Transverse colon (tissue), 4 donors: ENCODE data around the gene ALPP. TPM values are rescaled to one million over a fixed set of nuclear protein-coding genes. Genes with fewer than 3 reads are reported as not detected.

Experiments used
- DNase-seq: peaks from one replicate; pipeline ENCODE4 v3.0.0-alpha.2; 2019
- H3K27ac ChIP-seq, 4 donors: fragments of 200-600 bp; sonication (generic); 2 replicates each; pipeline ENCODE4 v1.5.1; 2016 to 2018; ENCODE audit warnings: inconsistent platforms in 4 of 4
- H3K27me3 ChIP-seq: fragments of 200-600 bp; sonication (generic); 2 replicates; pipeline ENCODE4 v1.5.1; 2017; ENCODE audit warnings: inconsistent platforms
- H3K36me3 ChIP-seq, 4 donors: fragments of 200-600 bp; sonication (generic); 2 replicates each; pipeline ENCODE4 v1.5.1; 2017 to 2019; ENCODE audit warnings: inconsistent platforms in 4 of 4
- H3K4me1 ChIP-seq, 4 donors: fragments of 200-600 bp; sonication (generic); 2 replicates each; pipeline ENCODE4 v1.5.1; 2017 to 2020; ENCODE audit warnings: inconsistent platforms in 4 of 4
- H3K4me3 ChIP-seq, 4 donors: fragments of 200-600 bp; sonication (generic); 1 replicate in 1 of 4; 2 replicates in 3 of 4; pipeline versions ENCODE4 v1.5.1 to v1.6.1; 2017 to 2019; ENCODE audit warnings: inconsistent platforms in 4 of 4
- H3K9me3 ChIP-seq, 2 donors: fragments of 200-600 bp; sonication (generic); 2 replicates each; pipeline ENCODE4 v1.5.1; 2017 to 2019; ENCODE audit warnings: inconsistent platforms in 2 of 2
- EP300 ChIP-seq: sonication (generic); formaldehyde crosslinking; IDR thresholded peaks from one replicate; pipeline ENCODE4 v1.6.1; 2017; ENCODE audit warnings: antibody characterized with exemption, low read depth
- POLR2A ChIP-seq: fragments of 450-650 bp; IDR thresholded peaks from one replicate; pipeline ENCODE4 v1.6.1; 2016; ENCODE audit warnings: antibody characterized with exemption, mild to moderate bottlenecking, moderate library complexity
- POLR2AphosphoS5 ChIP-seq, 3 donors: sonication (generic); formaldehyde crosslinking; IDR thresholded peaks; one replicate each; pipeline ENCODE4 v1.6.1; 2016; ENCODE audit warnings: antibody characterized with exemption in 3 of 3
- WGBS, 2 donors: methylation state at CpG; one replicate each; pipeline ENCODE4 v1.1.5; 2018; ENCODE audit warnings: low coverage in 1 of 2; 5-methylcytosine and 5-hydroxymethylcytosine counted together
- in situ Hi-C, 4 donors: fragments of 200-750 bp; cut with MboI; loops; one replicate each; pipeline versions ENCODE4 v1.15.0 to v1.15.1; 2017; ENCODE audit warnings: low sequenced_read_pairs in 3 of 4, low pct_ligation_motif_present in 1 of 4, low pct_unique_long_range_greater_than_20kb in 1 of 4
- intact Hi-C: fragments of 100-400 bp; cut with DNase I; formaldehyde crosslinking; loops from one replicate; pipeline ENCODE4 v1.15.1; 2023; ENCODE audit warnings: low total_unique reads
- total RNA-seq, 4 donors: library from RNA; depleted of rRNA; stranded (reverse); fragments of >200 nt; gene quantifications; one replicate each; pipeline ENCODE4 v1.1.0, GENCODE V29; 2016
- TF ChIP-seq, protein P1 (sequence below), 5 experiments: fragments of 200-600 bp in 3 of 5; fragments of 450-650 bp in 2 of 5; sonication (generic) in 3 of 5; IDR thresholded peaks; 1 replicate in 2 of 5; 2 replicates in 3 of 5; pipeline ENCODE4 v1.5.1; 2016 to 2017; ENCODE audit warnings: antibody characterized with exemption in 5 of 5, inconsistent platforms in 3 of 5, mild to moderate bottlenecking in 2 of 5, moderate library complexity in 1 of 5

Gene ALPP
- total RNA-seq, 4 donors from 2014 or later: not detected

DNA sequence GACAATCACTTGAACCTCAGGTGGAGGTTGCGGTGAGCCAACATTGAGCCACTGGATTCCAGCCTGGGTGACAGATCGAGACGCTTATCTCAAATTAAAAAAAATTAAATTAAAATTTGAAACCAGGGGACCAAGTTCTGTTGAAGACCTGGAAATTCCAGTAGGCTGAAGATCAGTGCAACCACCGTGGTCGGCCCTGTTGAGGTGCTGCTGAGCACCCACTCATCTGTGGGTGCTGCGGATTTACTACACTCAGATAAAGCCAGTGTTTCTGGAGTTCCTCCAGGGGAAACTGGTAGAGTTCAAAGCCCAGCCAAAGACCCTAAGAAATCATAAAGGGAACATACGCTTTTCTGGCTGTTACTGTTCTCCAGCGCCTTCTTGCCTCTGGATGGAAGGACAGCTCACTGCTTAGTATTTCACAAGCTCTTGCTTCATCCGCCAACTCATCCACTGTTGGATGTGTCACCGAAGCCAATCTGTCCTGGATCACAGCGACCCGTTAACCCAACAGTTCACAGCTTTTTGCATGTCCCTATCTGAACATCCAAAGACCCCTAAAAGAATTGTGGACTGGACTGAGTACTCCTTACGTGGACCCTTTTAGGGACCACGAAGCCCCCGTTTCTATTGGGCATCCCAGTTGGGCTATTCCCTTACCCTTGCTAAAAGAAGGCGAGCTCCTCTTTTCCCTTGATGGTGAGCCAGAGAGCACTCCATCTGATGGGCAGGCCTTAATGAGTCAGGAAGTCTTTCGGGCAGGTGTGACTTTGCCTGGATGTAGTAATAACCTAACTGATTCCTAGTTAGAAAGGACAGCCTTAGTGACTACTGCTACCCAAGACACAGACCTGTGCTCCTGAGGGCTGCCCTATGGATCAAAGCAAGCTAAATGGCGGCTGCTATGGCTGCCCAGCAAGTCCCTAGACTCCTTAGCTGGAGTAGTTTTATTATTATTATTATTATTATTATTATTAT, 6.0 kb upstream of the ALPP start:
- DNase-seq: no peak
- Histone ChIP-seq H3K27ac (no peak overlapping the region), H3K27me3 (no peaks in the 10 kb centered on the region), H3K36me3 (no peaks in the 10 kb centered on the region), H3K9me3 (no peaks in the 10 kb centered on the region), H3K4me3 (no peak overlapping the region), H3K4me1 (no peaks in the 10 kb centered on the region)
- WGBS, 2 donors: 88 to 91% methylated on average over 5 to 18 of the region's 18 CpGs
- TF ChIP-seq EP300 (no peak), POLR2A (no peak), POLR2AphosphoS5 (IDR thresholded peaks at IDR 0.05) (no peak)
- TF ChIP-seq, protein P1, sequence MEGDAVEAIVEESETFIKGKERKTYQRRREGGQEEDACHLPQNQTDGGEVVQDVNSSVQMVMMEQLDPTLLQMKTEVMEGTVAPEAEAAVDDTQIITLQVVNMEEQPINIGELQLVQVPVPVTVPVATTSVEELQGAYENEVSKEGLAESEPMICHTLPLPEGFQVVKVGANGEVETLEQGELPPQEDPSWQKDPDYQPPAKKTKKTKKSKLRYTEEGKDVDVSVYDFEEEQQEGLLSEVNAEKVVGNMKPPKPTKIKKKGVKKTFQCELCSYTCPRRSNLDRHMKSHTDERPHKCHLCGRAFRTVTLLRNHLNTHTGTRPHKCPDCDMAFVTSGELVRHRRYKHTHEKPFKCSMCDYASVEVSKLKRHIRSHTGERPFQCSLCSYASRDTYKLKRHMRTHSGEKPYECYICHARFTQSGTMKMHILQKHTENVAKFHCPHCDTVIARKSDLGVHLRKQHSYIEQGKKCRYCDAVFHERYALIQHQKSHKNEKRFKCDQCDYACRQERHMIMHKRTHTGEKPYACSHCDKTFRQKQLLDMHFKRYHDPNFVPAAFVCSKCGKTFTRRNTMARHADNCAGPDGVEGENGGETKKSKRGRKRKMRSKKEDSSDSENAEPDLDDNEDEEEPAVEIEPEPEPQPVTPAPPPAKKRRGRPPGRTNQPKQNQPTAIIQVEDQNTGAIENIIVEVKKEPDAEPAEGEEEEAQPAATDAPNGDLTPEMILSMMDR (IDR thresholded peaks at IDR 0.05): no peak
- intact Hi-C loops: no loop called here
- in situ Hi-C loops: no loop called here

DNA sequence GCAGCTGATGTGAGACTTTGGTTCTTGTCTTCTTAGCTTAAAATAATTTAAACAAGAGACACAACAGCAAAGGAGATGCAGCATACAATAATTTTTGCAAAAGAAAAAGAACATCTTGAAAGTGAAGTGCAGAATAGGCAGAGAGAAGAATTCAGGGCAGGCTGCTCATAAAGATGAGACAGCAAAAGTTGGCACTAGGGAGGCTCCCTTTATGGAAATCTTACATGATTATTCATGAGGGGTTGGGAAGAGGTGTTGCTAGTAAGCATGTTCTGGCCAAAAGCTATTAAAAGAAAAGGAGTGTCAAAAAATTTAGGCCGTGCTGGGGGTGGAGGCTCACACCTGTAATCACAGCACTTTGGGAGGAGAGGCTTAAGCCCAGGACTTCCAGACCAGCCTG, 4.2 kb upstream of the ALPP start:
- no peaks in the 10 kb centered on the region for H3K9me3 ChIP-seq
- no peak overlapping the region for H3K4me3 ChIP-seq
- intact Hi-C loops: no loop called here
- no peaks in the 10 kb centered on the region for H3K27me3 ChIP-seq
- no peak for DNase-seq
- in situ Hi-C loops: no loop called here
- H3K36me3 ChIP-seq: no peaks in the 10 kb centered on the region
- WGBS, 2 donors: 30 to 80% methylated on average over 1 of the region's 1 CpG
- no peak overlapping the region for H3K27ac ChIP-seq
- no peaks in the 10 kb centered on the region for H3K4me1 ChIP-seq
- TF ChIP-seq, protein P1 (IDR thresholded peaks at IDR 0.05): no peak
- TF ChIP-seq POLR2A (no peak), EP300 (no peak), POLR2AphosphoS5 (IDR thresholded peaks at IDR 0.05) (no peak)

DNA sequence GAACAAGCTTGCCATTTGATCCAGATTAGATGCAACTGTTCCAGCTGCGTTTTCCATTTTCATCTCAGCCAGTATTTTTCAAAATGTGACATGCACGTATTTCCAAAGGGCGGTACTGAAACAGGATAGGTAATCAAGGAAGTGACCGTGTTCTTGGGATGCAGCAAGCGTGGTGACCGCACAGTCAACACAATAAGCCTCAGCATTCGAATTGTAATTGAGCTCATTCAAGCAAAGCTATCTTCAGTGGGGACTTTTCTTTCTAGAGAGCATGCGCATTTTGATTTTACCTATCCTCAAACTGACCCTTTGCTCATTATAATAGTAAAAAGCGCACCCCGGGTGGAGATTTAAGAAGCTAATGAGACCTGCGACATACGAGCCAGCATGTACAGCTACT, 3.4 kb upstream of the ALPP start:
- Histone ChIP-seq H3K4me3 (no peak overlapping the region), H3K27ac (no peak overlapping the region), H3K36me3 (no peaks in the 10 kb centered on the region), H3K9me3 (no peaks in the 10 kb centered on the region), H3K4me1 (no peaks in the 10 kb centered on the region), H3K27me3 (no peaks in the 10 kb centered on the region)
- in situ Hi-C loops: no loop called here
- 75 to 85% methylated on average over 9 to 12 of the region's 12 CpGs for WGBS, 2 donors
- intact Hi-C loops: no loop called here
- TF ChIP-seq EP300 (no peak), POLR2A (no peak), POLR2AphosphoS5 (IDR thresholded peaks at IDR 0.05) (no peak)
- TF ChIP-seq, protein P1 (IDR thresholded peaks at IDR 0.05): no peak
- no peak for DNase-seq

DNA sequence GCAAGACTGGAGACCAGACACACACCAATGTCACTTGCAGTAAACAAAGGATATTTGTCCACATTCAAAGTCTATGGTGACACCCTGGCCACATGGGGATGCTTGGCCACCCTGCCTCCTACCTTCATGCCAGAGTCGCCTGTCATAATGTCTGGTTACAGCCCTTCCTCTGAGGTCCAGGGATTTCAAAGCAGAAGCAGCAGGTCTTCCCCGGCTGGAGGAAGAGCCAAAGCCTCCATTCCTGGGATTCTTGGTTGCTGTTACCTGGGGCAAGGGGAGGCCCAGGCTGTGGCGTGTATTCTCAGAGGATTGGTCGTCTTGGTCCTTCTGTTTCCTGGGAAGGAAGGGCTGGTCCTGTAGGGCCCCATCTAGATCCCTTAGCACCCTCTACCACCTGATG, 2.3 kb upstream of the ALPP start:
- no peak for DNase-seq
- no peak overlapping the region for H3K4me3 ChIP-seq
- in situ Hi-C loops (no loop called here), intact Hi-C loops (no loop called here)
- H3K9me3 ChIP-seq: no peaks in the 10 kb centered on the region
- TF ChIP-seq POLR2A: no peak
- TF ChIP-seq POLR2AphosphoS5 (IDR thresholded peaks at IDR 0.05): no peak
- no peak for TF ChIP-seq EP300
- TF ChIP-seq, protein P1 (IDR thresholded peaks at IDR 0.05): no peak
- H3K27ac ChIP-seq: no peak overlapping the region
- 90% methylated on average over 4 of the region's 4 CpGs; no CpG with 5 or more reads in 1 of the 2 donors for WGBS, 2 donors
- H3K36me3 ChIP-seq: no peaks in the 10 kb centered on the region
- peaks cover 2% of the 10 kb centered on the region for H3K27me3 ChIP-seq
- H3K4me1 ChIP-seq: no peaks in the 10 kb centered on the region
